OCI-LY7 (cell line): ENCODE results near the gene MLANA. TPM values are rescaled to one million over a fixed set of nuclear protein-coding genes. Genes with fewer than 3 reads are reported as not detected.

Source experiments
- BruUV-seq: library from RNA; stranded (reverse); fragments of 400-500 nt; replicated peaks from 2 replicates; lab custom pipeline; 2021; lab: Mats Ljungman, UMichigan
- CTCF ChIA-PET: fragments of 300-600 bp; sonication (Branson Sonifier 250); formaldehyde crosslinking; loops from one replicate; lab custom pipeline; 2022; ENCODE audit warnings: antibody characterized with exemption; ENCODE audit not compliant: unreplicated experiment; lab: Charles Lee
- POLR2A ChIA-PET: fragments of 300-600 bp; sonication (Branson Sonifier 250); formaldehyde crosslinking; loops from one replicate; lab custom pipeline; 2022; ENCODE audit warnings: antibody characterized with exemption; lab: Charles Lee
- DNase-seq: peaks from one replicate; pipeline ENCODE4 v3.0.0-alpha.2; 2015; ENCODE audit warnings: low spot score
- H2AFZ ChIP-seq: fragments of 200-600 bp; sonication (generic), shearing (Covaris generic); 2 replicates; pipeline ENCODE4 v1.6.1; 2014; ENCODE audit warnings: mild to moderate bottlenecking, antibody characterized with exemption, low read length, moderate library complexity
- H3K27ac ChIP-seq: fragments of 200-600 bp; sonication (generic); 2 replicates; pipeline ENCODE4 v1.5.1; 2014; ENCODE audit warnings: mixed run types, low read depth, mild to moderate bottlenecking, moderate library complexity, low read length, inconsistent platforms; ENCODE audit not compliant: poor library complexity, severe bottlenecking
- H3K36me3 ChIP-seq: fragments of 200-600 bp; sonication (generic); 2 replicates; pipeline ENCODE4 v1.6.1; 2014; ENCODE audit warnings: mild to moderate bottlenecking, antibody characterized with exemption, low read length, moderate library complexity, mixed read lengths; ENCODE audit not compliant: insufficient read depth
- H3K4me1 ChIP-seq: fragments of 200-600 bp; sonication (generic); 2 replicates; pipeline ENCODE4 v1.5.1; 2014; ENCODE audit warnings: mild to moderate bottlenecking, low read length; ENCODE audit not compliant: insufficient read depth, poor library complexity, severe bottlenecking
- H3K4me2 ChIP-seq: fragments of 200-600 bp; sonication (generic); 2 replicates; pipeline ENCODE4 v1.6.1; 2014; ENCODE audit warnings: mild to moderate bottlenecking, low read length
- H3K4me3 ChIP-seq: fragments of 200-600 bp; sonication (generic); 2 replicates; pipeline ENCODE4 v1.5.1; 2014; ENCODE audit warnings: mild to moderate bottlenecking, low read depth, low read length; ENCODE audit not compliant: poor library complexity, severe bottlenecking
- H3K79me2 ChIP-seq: fragments of 200-600 bp; sonication (generic); 2 replicates; pipeline ENCODE4 v1.6.1; 2016; ENCODE audit warnings: low read depth, mild to moderate bottlenecking, low read length, moderate library complexity, mixed read lengths; ENCODE audit not compliant: insufficient read depth
- H3K9me2 ChIP-seq: fragments of 200-600 bp; sonication (generic); 2 replicates; pipeline ENCODE4 v1.6.1; 2016; ENCODE audit warnings: mild to moderate bottlenecking, low read length, mixed read lengths; ENCODE audit not compliant: insufficient read depth
- H3K9me3 ChIP-seq: fragments of 200-600 bp; sonication (generic); 2 replicates; pipeline ENCODE4 v1.6.1; 2014; ENCODE audit warnings: mild to moderate bottlenecking, mixed run types, low read length, mixed read lengths
- H4K20me1 ChIP-seq: fragments of 200-600 bp; sonication (generic); 2 replicates; pipeline ENCODE4 v1.6.1; 2014; ENCODE audit warnings: mild to moderate bottlenecking, antibody characterized with exemption, low read length, moderate library complexity, mixed read lengths; ENCODE audit not compliant: insufficient read depth
- CTCF ChIP-seq: fragments of 200-600 bp; sonication (generic); conservative IDR thresholded peaks from 2 replicates; pipeline ENCODE4 v1.5.1; 2014; ENCODE audit warnings: mild to moderate bottlenecking, antibody characterized with exemption, low read length, moderate library complexity, mixed read lengths
- EZH2phosphoT487 ChIP-seq: fragments of 200-600 bp; sonication (generic); IDR thresholded peaks from 2 replicates; pipeline ENCODE4 v1.6.1; 2018; ENCODE audit warnings: low read depth, borderline replicate concordance, mild to moderate bottlenecking, mixed run types, antibody characterized with exemption, low read length, moderate library complexity, mixed read lengths
- intact Hi-C: fragments of 100-400 bp; cut with micrococcal nuclease; formaldehyde crosslinking; loops from one replicate; pipeline ENCODE4 v1.10.0; 2022; ENCODE audit not compliant: unreplicated experiment
- total RNA-seq, 2 experiments: library from RNA; depleted of rRNA in 1 of 2; stranded (reverse); fragments of >200 nt in 1 of 2; shearing (Covaris generic) in 1 of 2; gene quantifications; 2 replicates each; pipeline ENCODE4 v1.2.3, GENCODE V29; 2014 to 2022

MLANA gene
- total RNA-seq, 2 experiments from 2014 or later, result not detected

DNA sequence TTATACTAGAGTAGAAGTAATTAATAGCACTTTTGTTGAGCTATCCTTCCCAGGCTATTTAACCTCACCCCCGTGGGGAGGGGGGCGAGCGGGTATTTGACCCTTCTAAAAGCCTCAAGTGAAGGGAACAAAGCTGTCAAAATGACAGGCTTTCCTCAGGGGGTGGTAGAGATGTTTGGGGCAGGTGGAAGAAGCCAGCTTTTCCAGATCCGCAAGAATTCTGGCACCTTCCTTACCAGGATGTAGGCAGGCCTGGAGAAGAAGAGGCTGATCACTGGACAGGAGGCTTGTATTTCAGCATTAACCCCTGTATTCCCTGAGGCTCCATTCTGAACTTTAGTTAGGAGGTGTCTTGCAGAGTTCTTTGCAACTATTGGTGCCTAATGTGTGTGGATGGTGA, 26.2 kb upstream of the MLANA start:
- no peaks in the 10 kb centered on the region for H3K4me1 ChIP-seq
- no peaks in the 10 kb centered on the region for H3K9me3 ChIP-seq
- no peak for DNase-seq
- ChIA-PET CTCF (no interaction called here), POLR2A (no interaction called here)
- no peak overlapping the region for H3K4me2 ChIP-seq
- H3K79me2 ChIP-seq, result no peaks in the 10 kb centered on the region
- no TSS peak for BruUV-seq
- no peak overlapping the region for H2AFZ ChIP-seq
- intact Hi-C loops, result no loop called here
- no peaks in the 10 kb centered on the region for H3K9me2 ChIP-seq
- H3K4me3 ChIP-seq, result no peak overlapping the region
- H3K27ac ChIP-seq, result no peak overlapping the region
- no peaks in the 10 kb centered on the region for H4K20me1 ChIP-seq
- TF ChIP-seq CTCF, result no peak
- no peak for TF ChIP-seq EZH2phosphoT487
- no peaks in the 10 kb centered on the region for H3K36me3 ChIP-seq

DNA sequence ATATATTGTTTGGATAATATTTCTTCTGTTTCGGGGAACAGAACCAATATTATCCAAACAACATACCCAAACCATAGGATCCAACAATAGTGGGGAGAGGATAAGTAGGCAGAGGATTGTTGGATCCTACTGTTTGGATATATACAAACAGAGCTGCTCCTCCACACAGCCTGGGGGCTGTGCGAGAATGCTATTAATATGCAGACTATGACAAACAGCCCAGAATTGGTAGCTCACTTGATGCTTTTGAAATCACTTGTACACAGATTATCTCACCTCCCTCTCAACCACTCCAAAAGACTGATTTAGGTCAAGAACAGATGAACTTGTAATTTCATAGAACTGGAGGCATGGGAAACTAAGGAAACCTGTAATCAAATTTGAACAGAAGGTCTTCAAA, 24.4 kb upstream of the MLANA start:
- POLR2A ChIA-PET, result no interaction called here
- Histone ChIP-seq H3K4me1 (no peaks in the 10 kb centered on the region), H3K27ac (no peak overlapping the region), H2AFZ (no peak overlapping the region), H3K79me2 (no peaks in the 10 kb centered on the region), H3K9me3 (no peaks in the 10 kb centered on the region), H4K20me1 (no peaks in the 10 kb centered on the region), H3K9me2 (no peaks in the 10 kb centered on the region), H3K4me3 (no peak overlapping the region), H3K4me2 (no peak overlapping the region), H3K36me3 (no peaks in the 10 kb centered on the region)
- TF ChIP-seq EZH2phosphoT487, result no peak
- no peak for TF ChIP-seq CTCF
- intact Hi-C loops, result no loop called here
- CTCF ChIA-PET, result no interaction called here
- BruUV-seq, result no TSS peak
- no peak for DNase-seq

- H3K79me2 ChIP-seq, result no peaks in the 10 kb centered on the region
- H2AFZ ChIP-seq, result no peak overlapping the region
- H3K4me1 ChIP-seq, result no peaks in the 10 kb centered on the region
- no peaks in the 10 kb centered on the region for H3K9me2 ChIP-seq
- H3K4me2 ChIP-seq, result no peak overlapping the region
- intact Hi-C loops, result no loop called here
- no peak for TF ChIP-seq CTCF
- TF ChIP-seq EZH2phosphoT487, result no peak
- no peaks in the 10 kb centered on the region for H4K20me1 ChIP-seq
- H3K9me3 ChIP-seq, result no peaks in the 10 kb centered on the region
- CTCF ChIA-PET, result no interaction called here
- no peaks in the 10 kb centered on the region for H3K36me3 ChIP-seq
- H3K4me3 ChIP-seq, result no peak overlapping the region
- POLR2A ChIA-PET, result no interaction called here
- no TSS peak for BruUV-seq
- no peak overlapping the region for H3K27ac ChIP-seq
- DNase-seq, result no peak
These were observed 24.0 kb upstream of the MLANA start for GRCh38 chr9:5866685-5867084.
